Erythroblast (primary cell): ENCODE results near the gene FOXRED1.

ENCODE experiments used
- GATA1 ChIP-seq: IDR thresholded peaks from 2 replicates; pipeline ENCODE4 v1.6.1; 2011; ENCODE audit warnings: low read depth, mild to moderate bottlenecking, control low read depth, low read length, moderate library complexity
- POLR2A ChIP-seq: IDR thresholded peaks from 2 replicates; pipeline ENCODE4 v1.6.1; 2011; ENCODE audit warnings: mild to moderate bottlenecking, low read length

DNA sequence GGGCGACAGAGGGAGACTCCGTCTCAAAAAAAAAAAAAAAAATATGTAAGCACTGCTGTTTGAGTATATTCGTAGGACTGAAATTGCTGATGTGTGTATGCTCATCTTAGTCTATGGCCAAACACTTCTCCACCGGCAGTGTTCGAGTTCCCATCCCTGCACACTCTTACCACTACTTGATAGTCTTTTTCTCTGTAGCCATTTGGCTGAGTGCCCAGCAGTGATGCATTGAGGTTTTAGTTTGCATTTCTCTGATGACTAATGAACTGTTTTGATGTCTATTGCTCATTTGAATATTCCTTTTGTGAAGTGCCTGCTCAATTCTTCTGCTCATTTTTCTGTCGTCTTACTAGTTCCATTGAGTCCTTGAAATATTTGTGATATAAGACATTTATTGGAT lies 15.9 kb downstream of the FOXRED1 start:
- no peak for TF ChIP-seq POLR2A
- TF ChIP-seq GATA1 = no peak
